K562 (cell line): ENCODE results near the gene ZSWIM8. TPM values are rescaled to one million over a fixed set of nuclear protein-coding genes. Genes with fewer than 3 reads are reported as not detected.

Experiments used
- ARID4B ChIP-seq: sonication (generic); formaldehyde crosslinking; IDR thresholded peaks from 2 replicates; pipeline ENCODE4 v1.8.0; 2022; ENCODE audit warnings: mild to moderate bottlenecking, missing genetic modification reagents
- ASH1L ChIP-seq: fragments of 450-650 bp; IDR thresholded peaks from 2 replicates; pipeline ENCODE4 v1.6.1; 2018; ENCODE audit warnings: borderline replicate concordance, mild to moderate bottlenecking, low read depth; ENCODE audit not compliant: partially characterized antibody
- BACH1 ChIP-seq: fragments of 200-800 bp; sonication (Bioruptor generic); IDR thresholded peaks from 2 replicates; pipeline ENCODE4 v1.6.1; 2016; ENCODE audit warnings: missing genetic modification characterization, missing compliant biosample characterization
- COPS2 ChIP-seq: fragments of 450-650 bp; conservative IDR thresholded peaks from 2 replicates; pipeline ENCODE4 v1.6.1; 2016; ENCODE audit warnings: mild to moderate bottlenecking, moderate library complexity
- CREM ChIP-seq: IDR thresholded peaks from 2 replicates; pipeline ENCODE4 v1.6.1; 2014; ENCODE audit warnings: antibody characterized with exemption, low read depth
- FOXA3 ChIP-seq, 2 experiments: fragments of 450-650 bp in 1 of 2; sonication (generic) in 1 of 2; formaldehyde crosslinking; IDR thresholded peaks in 1 of 2; conservative IDR thresholded peaks in 1 of 2; 2 replicates each; pipeline versions ENCODE4 v1.4.0 to v1.8.0; 2020 to 2022; ENCODE audit warnings: mild to moderate bottlenecking in 2 of 2, missing genetic modification reagents in 1 of 2
- JUNB ChIP-seq: fragments of 450-650 bp; formaldehyde crosslinking; conservative IDR thresholded peaks from 2 replicates; pipeline ENCODE4 v1.4.0; 2020; ENCODE audit warnings: mild to moderate bottlenecking
- KLF13 ChIP-seq: fragments of 450-650 bp; IDR thresholded peaks from 2 replicates; pipeline ENCODE4 v1.6.1; 2016; ENCODE audit warnings: missing genetic modification characterization, low read depth, mild to moderate bottlenecking, missing compliant biosample characterization, moderate library complexity, borderline replicate concordance
- LCOR ChIP-seq: sonication (generic); formaldehyde crosslinking; IDR thresholded peaks from 2 replicates; pipeline ENCODE4 v1.8.0; 2022; ENCODE audit warnings: mild to moderate bottlenecking, missing genetic modification reagents
- MTA3 ChIP-seq: fragments of 450-650 bp; formaldehyde crosslinking; IDR thresholded peaks from 2 replicates; pipeline ENCODE4 v1.6.1; 2017; ENCODE audit warnings: mild to moderate bottlenecking, borderline replicate concordance
- OTX1 ChIP-seq: fragments of 450-650 bp; formaldehyde crosslinking; IDR thresholded peaks from 2 replicates; pipeline ENCODE4 v1.4.0; 2022; ENCODE audit warnings: mild to moderate bottlenecking
- RAD51 ChIP-seq: fragments of 450-650 bp; IDR thresholded peaks from 2 replicates; pipeline ENCODE4 v1.7.1; 2016; ENCODE audit warnings: low read depth, mild to moderate bottlenecking, borderline replicate concordance
- RFX1 ChIP-seq: fragments of 450-650 bp; IDR thresholded peaks from 2 replicates; pipeline ENCODE4 v1.6.1; 2016; ENCODE audit warnings: mild to moderate bottlenecking, moderate library complexity
- SIX5 ChIP-seq, 2 experiments: IDR thresholded peaks; 2 replicates each; pipeline ENCODE4 v1.6.1; 2011; ENCODE audit warnings: low read length in 2 of 2, borderline replicate concordance in 1 of 2, low read depth in 1 of 2, mild to moderate bottlenecking in 1 of 2, moderate library complexity in 1 of 2; ENCODE audit not compliant: insufficient read depth in 1 of 2
- ZNF143 ChIP-seq: sonication (generic); formaldehyde crosslinking; IDR thresholded peaks from 2 replicates; pipeline ENCODE4 v1.9.0; 2022; ENCODE audit warnings: mild to moderate bottlenecking, missing genetic modification reagents
- ZNF146 ChIP-seq: IDR thresholded peaks from one replicate; pipeline ENCODE4 v1.6.1; 2018; ENCODE audit warnings: missing compliant biosample characterization; ENCODE audit not compliant: unreplicated experiment
- ZNF175 ChIP-seq: fragments of 200-800 bp; sonication (Bioruptor generic); IDR thresholded peaks from 2 replicates; pipeline ENCODE4 v1.6.1; 2016; ENCODE audit warnings: low read depth, mild to moderate bottlenecking, missing genetic modification characterization, missing compliant biosample characterization
- ZNF224 ChIP-seq: sonication (generic); formaldehyde crosslinking; IDR thresholded peaks from 2 replicates; pipeline ENCODE4 v1.8.0; 2022; ENCODE audit warnings: mild to moderate bottlenecking, missing genetic modification reagents
- ZNF324 ChIP-seq: fragments of 250-450 bp; sonication (Bioruptor Pico); IDR thresholded peaks from 2 replicates; pipeline ENCODE4 v1.4.0; 2020; ENCODE audit warnings: mild to moderate bottlenecking
- ZNF431 ChIP-seq: sonication (generic); formaldehyde crosslinking; IDR thresholded peaks from 2 replicates; pipeline ENCODE4 v1.8.0; 2022; ENCODE audit warnings: mild to moderate bottlenecking, missing genetic modification reagents
- ZNF639 ChIP-seq, 2 experiments: fragments of 200-800 bp in 1 of 2; sonication (Bioruptor generic) in 1 of 2; sonication (generic) in 1 of 2; formaldehyde crosslinking in 1 of 2; IDR thresholded peaks in 1 of 2; conservative IDR thresholded peaks in 1 of 2; 2 replicates each; pipeline versions ENCODE4 v1.5.0 to v1.6.1; 2016 to 2020; ENCODE audit warnings: missing compliant biosample characterization in 1 of 2, missing genetic modification characterization in 1 of 2, missing genetic modification reagents in 1 of 2
- polyA plus RNA-seq, 8 experiments: library from polyadenylated mRNA; depleted of rRNA in 4 of 8; stranded (reverse) in 5 of 8; unstranded in 3 of 8; fragments of >200 nt; fragmentation: Nextera tagmentation in 2 of 8; fragmentation: Illumina TruSeq in 1 of 8; extraction: Ambion mirVana in 2 of 8; extraction: Trizol in 1 of 8; gene quantifications; 2 replicates each; pipeline versions ENCODE4 v1.2.1 to v1.2.3, GENCODE V29; 2011 to 2014; ENCODE audit warnings: inconsistent platforms in 1 of 8, missing spikeins in 1 of 8
- total RNA-seq, 7 experiments: library from RNA; depleted of rRNA in 6 of 7; stranded (reverse); fragments of >200 nt in 6 of 7; fragmentation: Illumina TruSeq in 2 of 7; extraction: Trizol in 2 of 7; gene quantifications; 2 replicates each; pipeline versions ENCODE4 v1.2.1 to v1.2.3, GENCODE V29; 2011 to 2021; ENCODE audit warnings: low replicate concordance in 1 of 7
- TF ChIP-seq, protein P1 (sequence below): sonication (generic); formaldehyde crosslinking; IDR thresholded peaks from 2 replicates; pipeline ENCODE4 v1.8.0; 2023; ENCODE audit warnings: mild to moderate bottlenecking, missing genetic modification reagents

ZSWIM8 gene
- total and polyA plus RNA-seq, 9 of the 15 experiments (the other 6 are each of a cell fraction or from before 2014, with no cell fraction given) = 5.6 to 47.8 (median 26.7) TPM

GRCh38 chr10:73785211-73785720 is at the start of gene ZSWIM8 (continued):
- TF ChIP-seq LCOR (CRISPR knock-in tag) = peak; percentile 84
- peak; percentile 93 for TF ChIP-seq ZNF143 (CRISPR knock-in tag)
- TF ChIP-seq, protein P1, sequence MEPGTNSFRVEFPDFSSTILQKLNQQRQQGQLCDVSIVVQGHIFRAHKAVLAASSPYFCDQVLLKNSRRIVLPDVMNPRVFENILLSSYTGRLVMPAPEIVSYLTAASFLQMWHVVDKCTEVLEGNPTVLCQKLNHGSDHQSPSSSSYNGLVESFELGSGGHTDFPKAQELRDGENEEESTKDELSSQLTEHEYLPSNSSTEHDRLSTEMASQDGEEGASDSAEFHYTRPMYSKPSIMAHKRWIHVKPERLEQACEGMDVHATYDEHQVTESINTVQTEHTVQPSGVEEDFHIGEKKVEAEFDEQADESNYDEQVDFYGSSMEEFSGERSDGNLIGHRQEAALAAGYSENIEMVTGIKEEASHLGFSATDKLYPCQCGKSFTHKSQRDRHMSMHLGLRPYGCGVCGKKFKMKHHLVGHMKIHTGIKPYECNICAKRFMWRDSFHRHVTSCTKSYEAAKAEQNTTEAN (CRISPR knock-in tag) = no peak
- peak; percentile 82 for TF ChIP-seq ASH1L
- TF ChIP-seq COPS2 = no peak
- no peak for TF ChIP-seq ZNF146 (CRISPR knock-in tag)
- peak; percentile 89 for TF ChIP-seq KLF13 (tag)
- no peak for TF ChIP-seq JUNB (CRISPR knock-in tag)
- peak; percentile 96 for TF ChIP-seq MTA3
- no peak for TF ChIP-seq ZNF224 (CRISPR knock-in tag)
- TF ChIP-seq OTX1 (CRISPR knock-in tag) = peak; percentile 63; the same call in 1 of the 2 replicates
- TF ChIP-seq ZNF639 (CRISPR knock-in tag; conservative IDR thresholded peaks at IDR 0.05 in 1 of 2, IDR thresholded peaks at IDR 0.05 in 1 of 2) = peak in 1 of 2 experiments; percentile 85; a peak in 2 of 4 replicates
- peak; percentile 89 for TF ChIP-seq SIX5 (IDR thresholded peaks at IDR 0.05; ENCODE audit: borderline replicate concordance in 1 of 2, insufficient read depth in 1 of 2, low read depth in 1 of 2, low read length in 2 of 2)
- peak; percentile 56 to 86 for TF ChIP-seq FOXA3 (CRISPR knock-in tag; conservative IDR thresholded peaks at IDR 0.05 in 1 of 2, IDR thresholded peaks at IDR 0.05 in 1 of 2)
- TF ChIP-seq CREM = peak; percentile 62
- TF ChIP-seq RFX1 = no peak
- no peak for TF ChIP-seq ZNF324 (CRISPR knock-in tag)
- peak; percentile 91 for TF ChIP-seq ARID4B (CRISPR knock-in tag)
- 0 out of 2 replicates have a peak, but pooled peaks have one; percentile 33 for TF ChIP-seq ZNF175 (CRISPR knock-in tag)
- peak; percentile 77 for TF ChIP-seq RAD51
- TF ChIP-seq BACH1 (tag) = no peak
- TF ChIP-seq ZNF431 (CRISPR knock-in tag) = no peak
